ENCODE results near the gene HDLBP.

DNA sequence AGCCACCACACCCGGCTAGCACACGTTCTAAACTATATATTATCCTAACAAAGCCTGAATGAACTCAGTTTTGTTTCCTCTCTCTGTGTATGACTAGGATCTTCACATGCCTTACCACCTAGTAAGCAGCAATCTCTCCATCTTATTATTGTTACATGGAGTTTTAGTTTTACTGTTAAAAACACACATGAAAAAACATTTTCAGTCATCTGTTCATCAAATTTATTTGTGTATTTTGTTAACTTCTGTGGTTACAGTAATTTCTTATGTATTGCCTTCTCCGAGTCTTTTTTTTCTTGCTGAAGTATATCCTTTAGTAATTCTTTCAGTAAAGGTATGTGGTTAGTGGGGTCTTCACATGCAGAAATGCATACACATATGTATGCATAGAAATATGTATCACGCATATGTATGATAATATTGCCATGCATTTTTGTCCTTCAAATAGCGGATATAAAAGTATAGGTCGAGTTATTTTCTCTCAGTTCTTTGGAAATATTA is 95.6 kb downstream of the HDLBP start:
- no peak for TF ChIP-seq POLR2AphosphoS5 (IDR thresholded peaks at IDR 0.05; ENCODE audit: low read depth, low read length)
- TF ChIP-seq POLR2A (IDR thresholded peaks at IDR 0.05; ENCODE audit: low read depth, low read length): no peak
- no peak for TF ChIP-seq TAF1 (IDR thresholded peaks at IDR 0.05; ENCODE audit: borderline replicate concordance, low read depth, low read length)

All from GM12892 (cell line).